Ovary (tissue), 9 donors: Measurements from ENCODE around the gene VIP. TPM values are rescaled to one million over a fixed set of nuclear protein-coding genes. Genes with fewer than 3 reads are reported as not detected.

Source experiments
- DNase-seq, 5 donors: peaks; one replicate each; pipeline ENCODE4 v3.0.0-alpha.2; 2019 to 2020
- H3K27ac ChIP-seq, 2 donors: fragments of 200-600 bp; one replicate each; pipeline versions ENCODE4 v1.5.1 to v1.8.0; 2019 to 2022
- H3K27me3 ChIP-seq: fragments of 200-600 bp; one replicate; pipeline ENCODE4 v1.8.0; 2022
- H3K36me3 ChIP-seq: fragments of 200-600 bp; sonication (generic); one replicate; pipeline ENCODE4 v1.5.1; 2019
- H3K4me1 ChIP-seq: one replicate; pipeline ENCODE4 v1.8.1; 2013; ENCODE audit warnings: mild to moderate bottlenecking, moderate library complexity; ENCODE audit not compliant: insufficient read depth
- H3K4me3 ChIP-seq: fragments of 200-600 bp; sonication (generic); one replicate; pipeline ENCODE4 v1.5.1; 2017
- H3K9me3 ChIP-seq, 2 donors: fragments of 200-600 bp in 1 of 2; sonication (generic) in 1 of 2; one replicate each; pipeline versions ENCODE4 v1.5.1 to v1.8.1; 2013 to 2019; ENCODE audit warnings: mild to moderate bottlenecking in 1 of 2, moderate library complexity in 1 of 2
- CTCF ChIP-seq, 3 donors: fragments of 450-650 bp in 2 of 3; fragments of 200-600 bp in 1 of 3; IDR thresholded peaks; one replicate each; pipeline versions ENCODE4 v1.5.1 to v1.8.0; 2016 to 2022; ENCODE audit warnings: antibody characterized with exemption in 3 of 3, mild to moderate bottlenecking in 1 of 3
- EP300 ChIP-seq: sonication (generic); formaldehyde crosslinking; IDR thresholded peaks from one replicate; pipeline ENCODE4 v1.6.1; 2017; ENCODE audit warnings: antibody characterized with exemption
- POLR2A ChIP-seq: fragments of 450-650 bp; IDR thresholded peaks from one replicate; pipeline ENCODE4 v1.6.1; 2017; ENCODE audit warnings: antibody characterized with exemption, mild to moderate bottlenecking, moderate library complexity
- WGBS, 3 donors: extraction: QIAGEN DNeasy Blood & Tissue Kit in 1 of 3; methylation state at CpG; one replicate each; pipeline versions ENCODE4 v1.1.5 to v1.1.7; 2013 to 2017; 5-methylcytosine and 5-hydroxymethylcytosine counted together
- intact Hi-C, 4 donors: fragments of 100-400 bp; cut with DNase I; formaldehyde crosslinking; loops; one replicate each; pipeline versions ENCODE4 v1.11.0 to v1.15.1; 2022 to 2023
- polyA plus RNA-seq, 2 donors: library from polyadenylated mRNA; stranded (reverse); fragments of 200-250 nt in 1 of 2; fragments of 350-450 nt in 1 of 2; fragmentation: Illumina TruSeq in 1 of 2; extraction: RNeasy Lipid Tissue Mini Kit (QIAGEN cat#74804) in 1 of 2; gene quantifications; one replicate each; pipeline ENCODE4 v1.2.3, GENCODE V29; 2013 to 2014
- total RNA-seq, 7 donors: library from RNA; depleted of rRNA in 2 of 7; stranded (reverse); fragments of >200 nt in 2 of 7; fragmentation: NEBNext Ultra II Directional in 3 of 7; extraction: Animal tissue kit (Norgen Biotek cat#: 25700) in 3 of 7; gene quantifications; one replicate each; pipeline versions ENCODE4 v1.1.0 to v1.2.4, GENCODE V29; 2016 to 2023
- donor health status: DM: no; HTN: no; CAD: no; lungs with moderate emphysema.
- donor health status: DM: no; HTN: no; CAD: no.
- donor health status: Bipolar disorder and iron deficiency.
- donor health status: DM: yes; HTN: yes; CAD: no.
- donor health status: DM: no; HTN: no; CAD: no.
- donor health status: DM: yes; HTN: yes; CAD: no.

The VIP gene
- total and polyA plus RNA-seq, 9 donors: 0.31 to 0.63 (median 0.45) TPM; not detected in 2

GRCh38 chr6:152769993-152770392 is 19.4 kb downstream of the VIP start:
- TF ChIP-seq CTCF (IDR thresholded peaks at IDR 0.05) (no peak), EP300 (no peak), POLR2A (no peak)
- no peaks in the 10 kb centered on the region for H3K27me3 ChIP-seq
- no peak for DNase-seq
- H3K27ac ChIP-seq: no peak overlapping the region
- intact Hi-C loops: no loop called here
- no peaks in the 10 kb centered on the region for H3K36me3 ChIP-seq
- H3K4me1 ChIP-seq: no peaks in the 10 kb centered on the region
- no peak overlapping the region for H3K4me3 ChIP-seq
- H3K9me3 ChIP-seq: no peaks in the 10 kb centered on the region
- WGBS, 3 donors: 72 to 78% (median 77%) methylated on average over 2 of the region's 2 CpGs

- no peak for DNase-seq
- H3K27ac ChIP-seq: no peak overlapping the region
- H3K4me1 ChIP-seq: no peaks in the 10 kb centered on the region
- intact Hi-C loops: no loop called here
- WGBS, 3 donors: 61 to 75% (median 64%) methylated on average over 5 of the region's 5 CpGs
- no peak overlapping the region for H3K4me3 ChIP-seq
- no peaks in the 10 kb centered on the region for H3K36me3 ChIP-seq
- H3K9me3 ChIP-seq: no peaks in the 10 kb centered on the region
- H3K27me3 ChIP-seq: no peaks in the 10 kb centered on the region
- TF ChIP-seq POLR2A (no peak), CTCF (IDR thresholded peaks at IDR 0.05) (no peak), EP300 (no peak)
These were observed 20.6 kb downstream of the VIP start for GRCh38 chr6:152771061-152771687.

GRCh38 chr6:152775428-152775827 is 24.8 kb downstream of the VIP start:
- DNase-seq: no peak
- no peak for TF ChIP-seq EP300
- no peaks in the 10 kb centered on the region for H3K4me1 ChIP-seq
- no peaks in the 10 kb centered on the region for H3K9me3 ChIP-seq
- intact Hi-C loops: no loop called here
- H3K27ac ChIP-seq: no peak overlapping the region
- H3K4me3 ChIP-seq: no peak overlapping the region
- H3K27me3 ChIP-seq: no peaks in the 10 kb centered on the region
- H3K36me3 ChIP-seq: no peaks in the 10 kb centered on the region

- H3K36me3 ChIP-seq: no peaks in the 10 kb centered on the region
- no peak overlapping the region for H3K27ac ChIP-seq
- WGBS, 3 donors: 79 to 90% (median 83%) methylated on average over 3 of the region's 3 CpGs
- DNase-seq: no peak
- H3K27me3 ChIP-seq: no peaks in the 10 kb centered on the region
- H3K4me3 ChIP-seq: no peak overlapping the region
- TF ChIP-seq EP300: no peak
- no peak for TF ChIP-seq POLR2A
- no peak for TF ChIP-seq CTCF (IDR thresholded peaks at IDR 0.05)
- H3K9me3 ChIP-seq: no peaks in the 10 kb centered on the region
- intact Hi-C loops: no loop called here
- H3K4me1 ChIP-seq: no peaks in the 10 kb centered on the region
These were observed 26.2 kb downstream of the VIP start for GRCh38 chr6:152776833-152777232.

- DNase-seq: no peak
- WGBS, 3 donors: 80 to 82% (median 80%) methylated on average over 9 of the region's 9 CpGs
These were observed 32.8 kb downstream of the VIP start for GRCh38 chr6:152783217-152783878.

More at GRCh38 chr6:152783217-152783878, 32.8 kb downstream of the VIP start:
- Histone ChIP-seq H3K9me3 (no peaks in the 10 kb centered on the region), H3K4me1 (no peaks in the 10 kb centered on the region), H3K27ac (no peak overlapping the region), H3K36me3 (no peaks in the 10 kb centered on the region), H3K4me3 (no peak overlapping the region), H3K27me3 (no peaks in the 10 kb centered on the region)
- TF ChIP-seq CTCF (IDR thresholded peaks at IDR 0.05) (no peak), EP300 (no peak), POLR2A (no peak)
- intact Hi-C loops: loop anchor here in 1 of 4 donors (10.0 kb wide), 1 partner anchor 421 kb away; no protein-coding TSS in a partner anchor
